ENCODE measurements around the gene NEU3. TPM values are rescaled to one million over a fixed set of nuclear protein-coding genes. Genes with fewer than 3 reads are reported as not detected.

The NEU3 gene
- total RNA-seq: 10 to 100 TPM; 17.8 to 35.0 TPM

- peak within 1 kb of the TSS; percentile 81 to 93 for H3K27ac Mint-ChIP-seq
- H3K4me3 Mint-ChIP-seq: peak within 1 kb of the TSS; percentile 84
- H3K4me1 Mint-ChIP-seq (ENCODE audit: low read depth in 2 of 2): peaks cover 15 to 23% of the 10 kb centered on the region in 2 donors
- peak; percentile 98 to 99 for ATAC-seq
- no peaks in the 10 kb centered on the region for H3K36me3 Mint-ChIP-seq
- no peaks in the 10 kb centered on the region for H3K27me3 Mint-ChIP-seq
- peak; percentile 90 for DNase-seq (ENCODE audit: low spot score)
- no peaks in the 10 kb centered on the region for H3K9me3 Mint-ChIP-seq
Measured at GRCh38 chr11:74988541-74989259, at the start of gene NEU3. Gene NEU3, plus strand, starts transcription at chr11:74988933. Its CDS starts 128 bp downstream, at chr11:74989061.

- Mint-ChIP-seq H3K27me3 (no peaks in the 10 kb centered on the region), H3K4me3 (no peak overlapping the region), H3K27ac (no peak overlapping the region), H3K4me1 (ENCODE audit: low read depth in 2 of 2) (peaks cover 0 to 3% of the 10 kb centered on the region in 2 donors), H3K36me3 (peaks cover 13% of the 10 kb centered on the region), H3K9me3 (no peaks in the 10 kb centered on the region)
- ATAC-seq (no peak), DNase-seq (ENCODE audit: low spot score) (no peak)
Measured at GRCh38 chr11:74941492-74941891, 47.2 kb upstream of the NEU3 start.

GRCh38 chr11:74942073-74942759, 46.5 kb upstream of the NEU3 start:
- DNase-seq (ENCODE audit: low spot score): no peak
- Mint-ChIP-seq H3K4me1 (ENCODE audit: low read depth in 2 of 2) (peaks cover 0 to 3% of the 10 kb centered on the region in 2 donors), H3K27me3 (no peaks in the 10 kb centered on the region), H3K9me3 (no peaks in the 10 kb centered on the region), H3K36me3 (peaks cover 13% of the 10 kb centered on the region), H3K27ac (no peak overlapping the region), H3K4me3 (no peak overlapping the region)
- ATAC-seq: no peak

- H3K27ac Mint-ChIP-seq: peak overlapping the region; percentile 89 to 92
- H3K4me3 Mint-ChIP-seq: peak overlapping the region; percentile 97
- peaks cover 21% of the 10 kb centered on the region for H3K36me3 Mint-ChIP-seq
- H3K9me3 Mint-ChIP-seq: no peaks in the 10 kb centered on the region
- H3K4me1 Mint-ChIP-seq (ENCODE audit: low read depth in 2 of 2): peaks cover 30 to 35% of the 10 kb centered on the region in 2 donors
- ATAC-seq: no peak
- DNase-seq (ENCODE audit: low spot score): no peak
- H3K27me3 Mint-ChIP-seq: no peaks in the 10 kb centered on the region
Measured at GRCh38 chr11:74948546-74948897, 40.2 kb upstream of the NEU3 start.

GRCh38 chr11:74948898-74949752, 39.6 kb upstream of the NEU3 start, which contains the start of the genes SPCS2 and XRRA1:
Gene SPCS2, plus strand, starts transcription at chr11:74949266. Its CDS starts 20 bp downstream, at chr11:74949286.
Gene XRRA1, minus strand, starts transcription at chr11:74949091. Its CDS starts 8,213 bp downstream, at chr11:74940878.
- Mint-ChIP-seq H3K27ac (peak within 1 kb of the TSS; percentile 89 to 92), H3K4me3 (peak within 1 kb of the TSS; percentile 97), H3K9me3 (no peaks in the 10 kb centered on the region), H3K27me3 (no peaks in the 10 kb centered on the region), H3K36me3 (peaks cover 21% of the 10 kb centered on the region), H3K4me1 (ENCODE audit: low read depth in 2 of 2) (peaks cover 32 to 41% of the 10 kb centered on the region in 2 donors)
- peak; percentile 99 for DNase-seq (ENCODE audit: low spot score)
- peak; percentile 99 to 100 for ATAC-seq

GRCh38 chr11:74949753-74950137, 39.0 kb upstream of the NEU3 start:
- Mint-ChIP-seq H3K36me3 (peaks cover 21% of the 10 kb centered on the region), H3K27ac (peak overlapping the region; percentile 89 to 92), H3K4me3 (peak overlapping the region; percentile 97), H3K9me3 (no peaks in the 10 kb centered on the region), H3K27me3 (no peaks in the 10 kb centered on the region), H3K4me1 (ENCODE audit: low read depth in 2 of 2) (peaks cover 37 to 47% of the 10 kb centered on the region in 2 donors)
- no peak for ATAC-seq
- DNase-seq (ENCODE audit: low spot score): no peak

GRCh38 chr11:74950374-74950969, 38.3 kb upstream of the NEU3 start:
- Mint-ChIP-seq H3K27me3 (no peaks in the 10 kb centered on the region), H3K4me1 (ENCODE audit: low read depth in 2 of 2) (peaks cover 43 to 55% of the 10 kb centered on the region in 2 donors)

GRCh38 chr11:74951226-74951625, 37.5 kb upstream of the NEU3 start:
- ATAC-seq (no peak), DNase-seq (ENCODE audit: low spot score) (no peak)
- Mint-ChIP-seq H3K9me3 (no peaks in the 10 kb centered on the region), H3K4me1 (ENCODE audit: low read depth in 2 of 2) (peaks cover 47 to 62% of the 10 kb centered on the region in 2 donors), H3K36me3 (peaks cover 21% of the 10 kb centered on the region), H3K4me3 (peak overlapping the region; percentile 97), H3K27ac (peak overlapping the region; percentile 89 to 92), H3K27me3 (no peaks in the 10 kb centered on the region)

More at GRCh38 chr11:74950374-74950969, 38.3 kb upstream of the NEU3 start:
- ATAC-seq (no peak), DNase-seq (ENCODE audit: low spot score) (no peak)
- Mint-ChIP-seq H3K9me3 (no peaks in the 10 kb centered on the region), H3K4me3 (peak overlapping the region; percentile 97), H3K27ac (peak overlapping the region; percentile 89 to 92), H3K36me3 (peaks cover 21% of the 10 kb centered on the region)

GRCh38 chr11:74952752-74953151, 36.0 kb upstream of the NEU3 start:
- no peak for DNase-seq (ENCODE audit: low spot score)

GRCh38 chr11:74953451-74953850, 35.3 kb upstream of the NEU3 start:
- peaks cover 28% of the 10 kb centered on the region for H3K36me3 Mint-ChIP-seq
- no peaks in the 10 kb centered on the region for H3K27me3 Mint-ChIP-seq
- DNase-seq (ENCODE audit: low spot score): no peak
- H3K9me3 Mint-ChIP-seq: no peaks in the 10 kb centered on the region
- no peak overlapping the region for H3K4me3 Mint-ChIP-seq
- no peak for ATAC-seq
- peaks cover 60 to 80% of the 10 kb centered on the region in 2 donors for H3K4me1 Mint-ChIP-seq (ENCODE audit: low read depth in 2 of 2)
- no peak overlapping the region for H3K27ac Mint-ChIP-seq

More at GRCh38 chr11:74952752-74953151, 36.0 kb upstream of the NEU3 start:
- Mint-ChIP-seq H3K27ac (no peak overlapping the region), H3K9me3 (no peaks in the 10 kb centered on the region), H3K4me3 (no peak overlapping the region), H3K4me1 (ENCODE audit: low read depth in 2 of 2) (peaks cover 56 to 77% of the 10 kb centered on the region in 2 donors), H3K27me3 (no peaks in the 10 kb centered on the region), H3K36me3 (peaks cover 28% of the 10 kb centered on the region)
- ATAC-seq: no peak

- no peak for DNase-seq (ENCODE audit: low spot score)
- Mint-ChIP-seq H3K36me3 (peaks cover 28% of the 10 kb centered on the region), H3K9me3 (no peaks in the 10 kb centered on the region), H3K4me3 (peak overlapping the region; percentile 23), H3K27ac (peak overlapping the region in 1 of 2 donors; percentile 38), H3K27me3 (no peaks in the 10 kb centered on the region), H3K4me1 (ENCODE audit: low read depth in 2 of 2) (peaks cover 63 to 81% of the 10 kb centered on the region in 2 donors)
- ATAC-seq: no peak
Measured at GRCh38 chr11:74954199-74954598, 34.5 kb upstream of the NEU3 start.

GRCh38 chr11:74956397-74957015, 32.2 kb upstream of the NEU3 start:
- ATAC-seq: no peak
- Mint-ChIP-seq H3K27ac (no peak overlapping the region), H3K36me3 (peaks cover 11% of the 10 kb centered on the region), H3K27me3 (no peaks in the 10 kb centered on the region), H3K4me3 (peak overlapping the region; percentile 19), H3K9me3 (no peaks in the 10 kb centered on the region), H3K4me1 (ENCODE audit: low read depth in 2 of 2) (peaks cover 59 to 78% of the 10 kb centered on the region in 2 donors)
- no peak for DNase-seq (ENCODE audit: low spot score)

Data from natural killer cell treated with Interleukin-12 subunit alpha and Interleukin-12 subunit beta and Interleukin-15 and Interleukin-18, amount 100 ng/mL, for 72 hours (primary cell).